GM21619 (cell line): ENCODE data around the gene CREBBP.

Source experiments
- ATAC-seq: cut with Tn5 transposase; IDR thresholded peaks from one replicate; pipeline ENCODE4 v1.9.1; 2021; ENCODE audit not compliant: unreplicated experiment

Gene CREBBP

GRCh38 chr16:3856367-3857141, 24.0 kb downstream of the CREBBP start:
- ATAC-seq: no peak

- ATAC-seq: no peak
Observed at GRCh38 chr16:3854750-3855541, 25.6 kb downstream of the CREBBP start.

GRCh38 chr16:3850544-3850899, 30.0 kb downstream of the CREBBP start:
- no peak for ATAC-seq

- no peak for ATAC-seq
Observed at GRCh38 chr16:3849751-3850543, 30.6 kb downstream of the CREBBP start.

GRCh38 chr16:3846595-3847091, 33.9 kb downstream of the CREBBP start:
- ATAC-seq: no peak

- no peak for ATAC-seq
Observed at GRCh38 chr16:3846087-3846486, 34.4 kb downstream of the CREBBP start.

GRCh38 chr16:3842994-3843393, 37.5 kb downstream of the CREBBP start:
- ATAC-seq: no peak

- ATAC-seq: no peak
Observed at GRCh38 chr16:3841729-3842508, 38.6 kb downstream of the CREBBP start.

GRCh38 chr16:3839402-3840184, 40.9 kb downstream of the CREBBP start:
- no peak for ATAC-seq

GRCh38 chr16:3838600-3839401, 41.7 kb downstream of the CREBBP start:
- ATAC-seq: no peak

- no peak for ATAC-seq
Observed at GRCh38 chr16:3837851-3838586, 42.5 kb downstream of the CREBBP start.

GRCh38 chr16:3836641-3837040, 43.9 kb downstream of the CREBBP start:
- ATAC-seq: no peak

- no peak for ATAC-seq
Observed at GRCh38 chr16:3835089-3835602, 45.4 kb downstream of the CREBBP start.

- no peak for ATAC-seq
Observed at GRCh38 chr16:3832668-3833067, 47.8 kb downstream of the CREBBP start.

- ATAC-seq: no peak
Observed at GRCh38 chr16:3830625-3831254, 49.8 kb downstream of the CREBBP start.

- no peak for ATAC-seq
Observed at GRCh38 chr16:3829631-3830536, 50.6 kb downstream of the CREBBP start.

- no peak for ATAC-seq
Observed at GRCh38 chr16:3825940-3826339, 54.6 kb downstream of the CREBBP start.
